GM12875 (cell line): ENCODE data around the gene NHLRC2.

ENCODE experiments used
- H3K4me3 ChIP-seq: one replicate; pipeline ENCODE4 v1.5.1; 2011; ENCODE audit warnings: low read depth, low read length, control low read depth
- TF ChIP-seq, protein P1 (sequence below): IDR thresholded peaks from 2 replicates; pipeline ENCODE4 v1.5.1; 2011; ENCODE audit warnings: low read depth, mild to moderate bottlenecking, control low read depth, inconsistent platforms, low read length, moderate library complexity, borderline replicate concordance; ENCODE audit not compliant: insufficient read depth

Gene NHLRC2

DNA sequence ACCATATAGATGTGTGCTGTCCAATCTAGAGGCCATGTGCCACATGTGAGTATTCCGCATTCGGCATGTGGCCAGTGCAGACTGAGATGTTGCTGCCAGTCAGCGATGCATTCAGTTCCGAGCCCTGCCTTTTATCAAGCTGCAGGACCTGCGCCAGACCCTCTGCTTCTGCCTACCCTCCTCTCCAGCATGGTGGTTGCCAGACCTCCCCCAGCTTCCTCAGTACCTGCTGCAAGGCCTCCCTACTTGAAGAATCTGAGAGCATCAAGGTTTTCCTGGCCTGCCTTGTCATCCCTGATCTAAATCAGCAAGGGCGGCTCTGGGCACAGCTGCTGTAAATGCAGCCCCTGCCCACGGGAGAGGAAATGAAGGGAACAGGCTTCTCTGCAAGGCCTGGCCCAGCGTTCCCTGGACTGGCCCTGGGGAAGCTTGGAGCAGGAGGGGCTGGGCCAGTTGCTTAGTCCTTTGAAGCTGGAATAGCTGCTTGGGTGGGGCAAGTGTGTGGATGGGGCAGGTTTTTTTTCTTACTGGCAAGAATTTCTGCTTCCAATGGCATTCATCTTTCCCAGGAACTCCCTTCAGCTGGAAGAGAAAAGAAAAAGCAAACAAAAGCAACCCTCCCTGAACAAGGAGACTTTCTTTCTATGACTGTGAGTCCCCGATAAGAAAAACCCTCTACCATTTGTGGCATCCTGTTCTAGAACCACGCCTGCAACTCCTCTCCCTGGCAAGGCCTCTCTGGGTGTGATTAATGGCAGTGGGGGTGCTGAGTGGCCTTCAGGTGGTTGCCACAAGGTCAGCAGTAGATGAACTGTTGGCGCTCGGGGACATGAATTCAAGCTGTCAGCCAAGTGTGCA is 93.0 kb downstream of the NHLRC2 start:
- H3K4me3 ChIP-seq: no peak overlapping the region
- TF ChIP-seq, protein P1, sequence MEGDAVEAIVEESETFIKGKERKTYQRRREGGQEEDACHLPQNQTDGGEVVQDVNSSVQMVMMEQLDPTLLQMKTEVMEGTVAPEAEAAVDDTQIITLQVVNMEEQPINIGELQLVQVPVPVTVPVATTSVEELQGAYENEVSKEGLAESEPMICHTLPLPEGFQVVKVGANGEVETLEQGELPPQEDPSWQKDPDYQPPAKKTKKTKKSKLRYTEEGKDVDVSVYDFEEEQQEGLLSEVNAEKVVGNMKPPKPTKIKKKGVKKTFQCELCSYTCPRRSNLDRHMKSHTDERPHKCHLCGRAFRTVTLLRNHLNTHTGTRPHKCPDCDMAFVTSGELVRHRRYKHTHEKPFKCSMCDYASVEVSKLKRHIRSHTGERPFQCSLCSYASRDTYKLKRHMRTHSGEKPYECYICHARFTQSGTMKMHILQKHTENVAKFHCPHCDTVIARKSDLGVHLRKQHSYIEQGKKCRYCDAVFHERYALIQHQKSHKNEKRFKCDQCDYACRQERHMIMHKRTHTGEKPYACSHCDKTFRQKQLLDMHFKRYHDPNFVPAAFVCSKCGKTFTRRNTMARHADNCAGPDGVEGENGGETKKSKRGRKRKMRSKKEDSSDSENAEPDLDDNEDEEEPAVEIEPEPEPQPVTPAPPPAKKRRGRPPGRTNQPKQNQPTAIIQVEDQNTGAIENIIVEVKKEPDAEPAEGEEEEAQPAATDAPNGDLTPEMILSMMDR: no peak

GRCh38 chr10:113948048-113948447 is 93.6 kb downstream of the NHLRC2 start:
- H3K4me3 ChIP-seq: no peak overlapping the region
- TF ChIP-seq, protein P1: no peak

GRCh38 chr10:113950268-113950667 is 95.8 kb downstream of the NHLRC2 start:
- H3K4me3 ChIP-seq: no peak overlapping the region
- TF ChIP-seq, protein P1: no peak

- TF ChIP-seq, protein P1: peak; percentile 35; the same call in 1 of the 2 replicates
- no peak overlapping the region for H3K4me3 ChIP-seq
Observed at GRCh38 chr10:113953505-113954272, 99.2 kb downstream of the NHLRC2 start.

DNA sequence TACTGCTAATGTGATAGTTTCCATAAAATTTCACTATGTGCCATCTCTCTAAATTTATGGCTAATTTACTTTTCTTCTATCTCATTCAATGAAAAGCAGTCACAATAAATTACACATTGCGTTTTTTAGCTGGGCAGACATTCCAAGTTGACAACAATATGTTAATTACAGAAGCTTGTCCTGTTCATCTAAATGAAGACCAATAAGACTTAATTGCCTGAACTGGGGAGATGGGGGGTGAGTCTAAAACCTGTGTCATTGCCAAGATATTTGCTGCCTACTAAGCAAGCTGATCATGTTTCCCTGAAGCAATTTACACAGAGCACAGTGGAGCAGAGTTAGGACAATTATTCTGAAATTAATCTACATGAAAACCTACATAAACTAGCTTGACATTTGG is 99.9 kb downstream of the NHLRC2 start:
- no peak overlapping the region for H3K4me3 ChIP-seq
- TF ChIP-seq, protein P1: no peak

DNA sequence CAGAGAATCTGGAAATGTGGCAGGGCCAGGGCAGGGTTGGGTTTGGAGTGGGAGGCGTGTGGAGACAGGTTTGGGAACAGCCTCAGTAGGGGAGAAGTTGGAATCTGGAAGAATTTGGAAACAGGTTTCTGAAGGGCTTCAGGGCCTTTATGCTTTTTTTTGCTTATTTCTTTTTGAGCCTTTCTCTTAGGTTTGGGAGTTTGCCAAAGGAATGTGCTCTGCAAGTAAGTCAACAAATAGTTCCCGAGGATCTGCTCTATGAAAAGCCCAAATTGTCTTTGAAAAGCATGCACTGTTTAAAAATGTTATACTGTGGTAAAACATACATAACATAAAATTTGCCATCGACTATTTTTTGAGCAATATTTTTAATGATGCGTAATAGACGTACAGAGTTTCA is 102.6 kb downstream of the NHLRC2 start:
- H3K4me3 ChIP-seq: no peak overlapping the region
- TF ChIP-seq, protein P1: no peak
